HUES48 (cell line): Measurements from ENCODE around the gene DUS2.
"Not testable (repeated sequence)": the region's sequence is repeated elsewhere in the genome, so short reads cannot be mapped to it uniquely, and the experiment has no call there.

Experiments
- H3K27ac ChIP-seq: one replicate; pipeline ENCODE4 v1.7.0; 2013; ENCODE audit warnings: low read depth, low read length, inconsistent platforms
- H3K27me3 ChIP-seq: 2 replicates; pipeline ENCODE4 v1.6.1; 2013; ENCODE audit warnings: mild to moderate bottlenecking, low read length; ENCODE audit not compliant: control insufficient read depth, insufficient read depth
- H3K36me3 ChIP-seq: 2 replicates; pipeline ENCODE4 v1.6.1; 2013; ENCODE audit warnings: low read length; ENCODE audit not compliant: control insufficient read depth, insufficient read depth
- H3K4me1 ChIP-seq: 2 replicates; pipeline ENCODE4 v1.6.1; 2013; ENCODE audit warnings: mild to moderate bottlenecking, low read length; ENCODE audit not compliant: control insufficient read depth, insufficient read depth
- H3K4me3 ChIP-seq: 2 replicates; pipeline ENCODE4 v1.5.1; 2013; ENCODE audit warnings: mild to moderate bottlenecking, low read depth, low read length
- H3K9ac ChIP-seq: 2 replicates; pipeline ENCODE4 v1.6.1; 2013; ENCODE audit warnings: mild to moderate bottlenecking, low read depth, low read length, moderate library complexity
- H3K9me3 ChIP-seq: 2 replicates; pipeline ENCODE4 v1.6.1; 2013; ENCODE audit warnings: low read length; ENCODE audit not compliant: control insufficient read depth, insufficient read depth

The DUS2 gene

DNA sequence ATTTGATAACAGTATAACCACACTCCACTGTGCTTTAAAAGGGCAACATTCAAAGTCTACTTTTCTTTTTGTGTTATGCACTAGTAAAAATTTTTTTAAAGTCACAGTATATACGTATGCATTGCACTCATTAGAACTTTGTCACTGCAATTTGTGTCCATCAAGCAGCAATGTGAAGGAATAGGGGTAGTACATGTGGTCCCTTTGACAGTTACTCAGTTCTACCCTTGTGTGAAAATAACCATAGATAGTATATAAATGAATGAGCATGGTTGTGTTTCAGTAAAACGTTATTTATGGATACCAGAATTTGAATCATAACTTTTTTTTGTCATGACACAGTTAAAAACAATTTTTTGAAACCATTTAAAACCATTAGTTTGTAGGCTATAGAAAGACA is 92.8 kb downstream of the DUS2 start:
- H3K4me1 ChIP-seq = no peaks in the 10 kb centered on the region
- no peaks in the 10 kb centered on the region for H3K36me3 ChIP-seq
- no peaks in the 10 kb centered on the region for H3K27me3 ChIP-seq
- H3K4me3 ChIP-seq = no peak overlapping the region
- H3K9me3 ChIP-seq = no peaks in the 10 kb centered on the region
- no peak overlapping the region for H3K9ac ChIP-seq
- no peak overlapping the region for H3K27ac ChIP-seq

DNA sequence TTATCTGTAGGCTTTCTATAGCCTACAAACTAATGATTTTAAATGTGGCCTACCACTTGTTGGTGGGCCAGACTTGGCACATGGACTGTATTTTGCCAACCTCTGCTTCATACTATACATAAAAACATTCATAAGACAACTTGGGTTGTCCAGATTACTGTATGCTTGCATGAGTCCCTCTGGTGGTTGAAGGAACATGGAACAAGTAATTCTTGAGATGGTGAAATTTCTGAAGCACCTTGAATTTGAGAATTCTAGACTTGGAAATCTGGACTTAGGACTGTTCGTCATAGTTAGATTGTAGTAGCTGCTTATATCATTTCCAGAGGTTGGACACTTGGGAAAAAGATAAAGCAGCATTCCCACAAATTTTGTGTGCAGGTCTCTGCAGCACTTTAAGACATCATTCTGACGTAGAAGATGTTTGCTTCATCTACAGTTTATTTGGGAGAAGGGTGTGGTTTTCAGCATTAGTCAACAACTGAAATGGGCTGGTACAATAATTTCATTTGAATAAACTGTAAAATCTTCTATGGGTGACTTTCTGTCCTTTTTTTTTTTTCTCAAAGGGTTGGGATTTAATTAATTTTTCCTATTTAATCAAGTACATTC is 93.3 kb downstream of the DUS2 start:
- Histone ChIP-seq H3K27me3 (no peaks in the 10 kb centered on the region), H3K4me3 (no peak overlapping the region), H3K9me3 (no peaks in the 10 kb centered on the region), H3K9ac (no peak overlapping the region), H3K36me3 (no peaks in the 10 kb centered on the region), H3K27ac (no peak overlapping the region), H3K4me1 (no peaks in the 10 kb centered on the region)

DNA sequence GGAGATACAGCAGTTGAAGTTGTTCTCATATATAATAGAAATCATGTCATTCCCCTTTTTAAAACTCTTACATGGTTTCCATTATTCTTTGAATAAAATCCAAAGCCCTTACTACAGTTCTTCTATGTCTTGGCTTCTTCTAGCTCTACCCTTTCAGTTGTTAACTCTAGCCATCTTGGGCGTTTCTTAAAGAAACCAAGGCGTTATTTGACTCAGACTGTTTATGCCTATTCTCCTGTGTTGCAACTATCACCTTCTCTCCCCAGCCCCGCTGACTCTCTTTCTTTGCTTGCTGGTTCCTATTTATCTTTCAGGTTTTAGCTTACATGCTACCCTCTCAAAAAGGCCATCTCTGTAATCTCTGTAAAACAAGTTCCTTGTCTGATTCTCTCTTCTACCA is 94.8 kb downstream of the DUS2 start:
- no peak overlapping the region for H3K9ac ChIP-seq
- no peaks in the 10 kb centered on the region for H3K9me3 ChIP-seq
- H3K36me3 ChIP-seq = no peaks in the 10 kb centered on the region
- H3K27ac ChIP-seq = no peak overlapping the region
- no peaks in the 10 kb centered on the region for H3K4me1 ChIP-seq
- no peak overlapping the region for H3K4me3 ChIP-seq
- no peaks in the 10 kb centered on the region for H3K27me3 ChIP-seq

DNA sequence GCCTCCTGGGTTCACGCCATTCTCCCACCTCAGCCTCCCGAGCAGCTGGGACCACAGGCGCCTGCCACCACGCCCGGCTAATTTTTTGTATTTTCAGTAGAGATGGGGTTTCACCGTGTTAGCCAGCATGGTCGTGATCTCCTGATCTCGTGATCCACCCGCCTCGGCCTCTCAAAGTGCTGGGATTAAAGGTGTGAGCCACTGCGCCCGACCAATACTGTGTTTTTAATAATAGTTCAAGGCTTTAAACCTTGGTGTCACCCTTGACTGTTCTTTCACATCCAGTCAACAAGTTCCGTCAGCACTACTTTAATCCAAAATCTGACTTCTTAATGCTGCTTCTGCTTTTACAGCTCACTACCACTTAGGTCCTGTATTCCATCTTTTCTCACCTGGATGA is 95.9 kb downstream of the DUS2 start:
- not testable (repeated sequence) for H3K4me3 ChIP-seq, H3K27me3 ChIP-seq, H3K9me3 ChIP-seq, H3K9ac ChIP-seq, H3K36me3 ChIP-seq, H3K4me1 ChIP-seq, H3K27ac ChIP-seq

DNA sequence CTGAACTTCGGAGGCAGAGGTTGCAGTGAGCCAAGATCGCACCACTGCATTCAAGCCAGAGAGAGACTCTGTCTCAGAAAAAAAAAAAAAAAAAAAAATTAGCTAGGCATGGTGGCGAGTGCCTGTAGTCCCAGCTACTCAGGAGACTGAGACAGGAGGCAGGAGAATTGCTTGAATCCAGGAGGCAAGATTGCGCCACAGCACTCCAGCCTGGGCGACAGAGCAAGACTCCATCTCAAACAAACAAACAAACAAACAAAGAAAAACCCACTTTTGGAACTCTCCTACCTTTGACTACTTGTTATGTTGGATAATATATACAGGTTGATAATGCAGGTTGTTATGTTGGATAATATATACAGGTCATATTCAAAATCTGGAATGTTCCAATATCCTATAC is 97.4 kb downstream of the DUS2 start:
- not testable (repeated sequence) for H3K4me1 ChIP-seq, H3K36me3 ChIP-seq, H3K4me3 ChIP-seq, H3K9me3 ChIP-seq, H3K9ac ChIP-seq, H3K27me3 ChIP-seq, H3K27ac ChIP-seq

DNA sequence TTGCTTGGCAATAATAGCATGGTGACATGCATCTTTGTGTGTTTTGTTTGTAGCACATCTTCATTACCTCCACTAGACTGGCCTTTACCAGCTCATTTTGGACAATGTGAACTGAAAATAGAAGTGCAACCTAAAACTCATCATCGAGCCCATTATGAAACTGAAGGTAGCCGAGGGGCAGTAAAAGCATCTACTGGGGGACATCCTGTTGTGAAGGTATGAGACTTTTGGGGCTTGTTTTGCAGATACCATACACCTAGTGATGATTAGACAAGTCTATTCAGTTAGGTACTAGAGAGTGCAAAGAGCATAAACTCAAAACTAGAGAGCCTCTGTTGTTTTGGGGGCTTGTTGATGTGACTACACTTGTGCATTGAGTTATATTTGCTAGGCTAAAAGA is 103.3 kb downstream of the DUS2 start:
- Histone ChIP-seq H3K4me1 (no peaks in the 10 kb centered on the region), H3K9me3 (no peaks in the 10 kb centered on the region), H3K4me3 (no peak overlapping the region), H3K27ac (no peak overlapping the region), H3K9ac (no peak overlapping the region), H3K36me3 (peaks cover 6% of the 10 kb centered on the region; the same call in 1 of the 2 replicates), H3K27me3 (no peaks in the 10 kb centered on the region)

DNA sequence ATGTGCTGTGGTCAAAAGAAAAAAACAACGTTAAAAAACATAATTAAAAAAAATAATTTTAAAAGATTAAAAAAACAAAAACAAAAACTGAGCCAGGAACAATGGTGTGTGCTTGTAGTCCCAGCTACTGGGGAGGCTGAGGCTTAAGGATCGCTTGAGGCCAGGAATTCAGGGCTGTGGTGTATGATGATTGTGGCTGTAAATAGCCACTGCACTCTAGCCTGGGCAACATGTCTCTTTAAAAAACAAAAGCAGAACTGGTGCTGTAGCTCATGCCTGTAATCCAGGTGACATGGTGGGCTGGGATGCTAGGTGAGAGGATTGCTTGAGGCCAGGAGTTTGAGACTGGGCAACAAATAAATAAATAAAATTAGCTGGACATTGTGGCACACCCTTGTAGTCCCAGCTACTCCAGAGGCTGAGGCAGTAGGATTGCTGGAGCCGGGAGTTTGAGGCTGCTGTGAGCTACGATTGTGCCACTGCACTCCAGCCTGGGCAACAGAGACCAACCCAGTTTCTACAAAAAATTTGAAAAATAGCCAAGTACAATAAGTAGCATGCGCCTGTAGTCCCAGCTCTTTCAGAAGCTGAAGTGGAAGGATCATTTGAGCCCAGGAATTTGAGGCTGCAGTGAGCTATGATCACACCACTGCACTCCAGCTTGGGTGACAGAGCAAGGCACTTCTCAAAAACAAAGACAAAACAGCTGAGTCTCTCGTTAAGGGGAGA is 105.7 kb downstream of the DUS2 start:
- no peak overlapping the region for H3K9ac ChIP-seq
- H3K4me1 ChIP-seq = no peaks in the 10 kb centered on the region
- no peak overlapping the region for H3K4me3 ChIP-seq
- H3K27ac ChIP-seq = no peak overlapping the region
- H3K27me3 ChIP-seq = no peaks in the 10 kb centered on the region
- peaks cover 6% of the 10 kb centered on the region; the same call in 1 of the 2 replicates for H3K36me3 ChIP-seq
- H3K9me3 ChIP-seq = no peaks in the 10 kb centered on the region
